ENCODE data around the gene ZDHHC14.

DNA sequence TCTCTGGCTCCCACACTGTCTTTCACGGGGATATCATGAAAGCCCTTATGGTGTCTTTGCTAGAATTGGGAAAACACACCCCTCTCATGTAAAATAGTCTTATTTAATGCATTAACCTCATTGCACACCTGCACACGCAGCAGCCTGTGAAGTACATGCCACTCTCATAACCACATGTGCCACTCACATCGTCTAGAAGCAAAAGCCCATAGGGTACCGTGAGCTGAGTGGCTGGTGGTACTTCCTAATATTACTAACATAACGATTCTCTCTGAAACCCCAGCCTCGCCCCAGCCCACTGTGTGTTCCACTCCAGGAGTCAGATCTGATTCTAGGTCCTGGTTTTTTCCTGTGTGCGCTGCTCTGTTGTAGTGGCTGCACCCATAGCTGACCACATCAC, 48.2 kb upstream of the ZDHHC14 start:
- TF ChIP-seq, protein P1, sequence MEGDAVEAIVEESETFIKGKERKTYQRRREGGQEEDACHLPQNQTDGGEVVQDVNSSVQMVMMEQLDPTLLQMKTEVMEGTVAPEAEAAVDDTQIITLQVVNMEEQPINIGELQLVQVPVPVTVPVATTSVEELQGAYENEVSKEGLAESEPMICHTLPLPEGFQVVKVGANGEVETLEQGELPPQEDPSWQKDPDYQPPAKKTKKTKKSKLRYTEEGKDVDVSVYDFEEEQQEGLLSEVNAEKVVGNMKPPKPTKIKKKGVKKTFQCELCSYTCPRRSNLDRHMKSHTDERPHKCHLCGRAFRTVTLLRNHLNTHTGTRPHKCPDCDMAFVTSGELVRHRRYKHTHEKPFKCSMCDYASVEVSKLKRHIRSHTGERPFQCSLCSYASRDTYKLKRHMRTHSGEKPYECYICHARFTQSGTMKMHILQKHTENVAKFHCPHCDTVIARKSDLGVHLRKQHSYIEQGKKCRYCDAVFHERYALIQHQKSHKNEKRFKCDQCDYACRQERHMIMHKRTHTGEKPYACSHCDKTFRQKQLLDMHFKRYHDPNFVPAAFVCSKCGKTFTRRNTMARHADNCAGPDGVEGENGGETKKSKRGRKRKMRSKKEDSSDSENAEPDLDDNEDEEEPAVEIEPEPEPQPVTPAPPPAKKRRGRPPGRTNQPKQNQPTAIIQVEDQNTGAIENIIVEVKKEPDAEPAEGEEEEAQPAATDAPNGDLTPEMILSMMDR (conservative IDR thresholded peaks at IDR 0.05 in 1 of 2, IDR thresholded peaks at IDR 0.05 in 1 of 2; ENCODE audit: extremely low read depth in 1 of 2, insufficient read depth in 1 of 2, low read depth in 1 of 2, low read length in 2 of 2), result no peak
- no peak for TF ChIP-seq EZH2 (IDR thresholded peaks at IDR 0.05; ENCODE audit: borderline replicate concordance, low read length)
